ENCODE data around the gene DHTKD1. TPM values are rescaled to one million over a fixed set of nuclear protein-coding genes. Genes with fewer than 3 reads are reported as not detected.

DHTKD1 gene, protein sequence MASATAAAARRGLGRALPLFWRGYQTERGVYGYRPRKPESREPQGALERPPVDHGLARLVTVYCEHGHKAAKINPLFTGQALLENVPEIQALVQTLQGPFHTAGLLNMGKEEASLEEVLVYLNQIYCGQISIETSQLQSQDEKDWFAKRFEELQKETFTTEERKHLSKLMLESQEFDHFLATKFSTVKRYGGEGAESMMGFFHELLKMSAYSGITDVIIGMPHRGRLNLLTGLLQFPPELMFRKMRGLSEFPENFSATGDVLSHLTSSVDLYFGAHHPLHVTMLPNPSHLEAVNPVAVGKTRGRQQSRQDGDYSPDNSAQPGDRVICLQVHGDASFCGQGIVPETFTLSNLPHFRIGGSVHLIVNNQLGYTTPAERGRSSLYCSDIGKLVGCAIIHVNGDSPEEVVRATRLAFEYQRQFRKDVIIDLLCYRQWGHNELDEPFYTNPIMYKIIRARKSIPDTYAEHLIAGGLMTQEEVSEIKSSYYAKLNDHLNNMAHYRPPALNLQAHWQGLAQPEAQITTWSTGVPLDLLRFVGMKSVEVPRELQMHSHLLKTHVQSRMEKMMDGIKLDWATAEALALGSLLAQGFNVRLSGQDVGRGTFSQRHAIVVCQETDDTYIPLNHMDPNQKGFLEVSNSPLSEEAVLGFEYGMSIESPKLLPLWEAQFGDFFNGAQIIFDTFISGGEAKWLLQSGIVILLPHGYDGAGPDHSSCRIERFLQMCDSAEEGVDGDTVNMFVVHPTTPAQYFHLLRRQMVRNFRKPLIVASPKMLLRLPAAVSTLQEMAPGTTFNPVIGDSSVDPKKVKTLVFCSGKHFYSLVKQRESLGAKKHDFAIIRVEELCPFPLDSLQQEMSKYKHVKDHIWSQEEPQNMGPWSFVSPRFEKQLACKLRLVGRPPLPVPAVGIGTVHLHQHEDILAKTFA
- 10 to 100 TPM; 33.4 to 59.2 TPM for total RNA-seq

DNA sequence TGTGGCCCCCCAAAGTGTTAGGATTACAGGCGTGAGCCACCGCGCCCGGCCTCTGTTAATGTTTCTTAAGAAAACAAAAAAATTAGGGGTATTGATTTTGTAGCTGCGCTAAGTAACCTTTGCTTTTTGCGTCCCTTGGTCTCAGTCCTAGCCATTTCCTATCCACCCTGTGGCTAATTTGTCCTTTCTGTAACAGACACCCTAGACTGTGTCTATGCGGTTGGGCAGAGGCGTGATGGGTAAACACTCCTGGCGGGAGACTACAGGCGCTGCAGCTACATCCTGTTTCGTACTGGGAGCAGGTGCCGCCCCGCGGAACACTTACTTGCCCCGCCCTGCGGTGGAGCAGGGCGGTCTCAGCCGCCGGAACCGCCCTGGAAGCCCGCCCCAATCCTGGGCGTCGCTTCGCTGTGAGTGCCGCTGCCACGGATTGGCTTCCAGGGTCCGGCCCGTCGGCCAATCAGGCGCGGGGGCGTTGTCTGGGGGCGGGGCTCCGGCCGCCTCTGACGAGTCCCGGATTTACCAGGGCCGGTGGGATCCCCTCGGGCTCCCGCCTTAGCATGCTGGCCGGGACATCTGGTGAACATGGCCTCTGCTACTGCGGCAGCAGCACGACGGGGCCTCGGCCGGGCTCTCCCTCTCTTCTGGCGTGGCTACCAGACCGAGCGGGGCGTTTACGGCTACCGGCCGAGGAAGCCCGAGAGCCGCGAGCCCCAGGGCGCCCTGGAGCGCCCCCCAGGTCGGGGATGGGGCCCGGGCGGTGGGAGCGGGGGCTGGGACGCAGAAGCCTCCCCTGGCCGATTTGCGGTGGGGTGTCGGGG, at the start of gene DHTKD1:
TSS of gene DHTKD1 (plus strand) at position 506 of the 821 bp plus-strand sequence. CDS start at position 586, 80 bp downstream.
- Histone ChIP-seq H3K27ac (peak within 1 kb of the TSS; percentile 83 to 96), H3K4me3 (peak within 1 kb of the TSS; percentile 95 to 100), H3K36me3 (no peaks in the 10 kb centered on the region), H3K4me1 (replicated peaks) (no peaks in the 10 kb centered on the region), H3K27me3 (replicated peaks; ENCODE audit: insufficient read depth) (no peaks in the 10 kb centered on the region), H3K9me3 (no peaks in the 10 kb centered on the region)
- 6% methylated on average over 27 of the region's 66 CpGs for WGBS
- DNase-seq (ENCODE audit: low spot score), result peak; percentile 98
- TF ChIP-seq, protein P1, sequence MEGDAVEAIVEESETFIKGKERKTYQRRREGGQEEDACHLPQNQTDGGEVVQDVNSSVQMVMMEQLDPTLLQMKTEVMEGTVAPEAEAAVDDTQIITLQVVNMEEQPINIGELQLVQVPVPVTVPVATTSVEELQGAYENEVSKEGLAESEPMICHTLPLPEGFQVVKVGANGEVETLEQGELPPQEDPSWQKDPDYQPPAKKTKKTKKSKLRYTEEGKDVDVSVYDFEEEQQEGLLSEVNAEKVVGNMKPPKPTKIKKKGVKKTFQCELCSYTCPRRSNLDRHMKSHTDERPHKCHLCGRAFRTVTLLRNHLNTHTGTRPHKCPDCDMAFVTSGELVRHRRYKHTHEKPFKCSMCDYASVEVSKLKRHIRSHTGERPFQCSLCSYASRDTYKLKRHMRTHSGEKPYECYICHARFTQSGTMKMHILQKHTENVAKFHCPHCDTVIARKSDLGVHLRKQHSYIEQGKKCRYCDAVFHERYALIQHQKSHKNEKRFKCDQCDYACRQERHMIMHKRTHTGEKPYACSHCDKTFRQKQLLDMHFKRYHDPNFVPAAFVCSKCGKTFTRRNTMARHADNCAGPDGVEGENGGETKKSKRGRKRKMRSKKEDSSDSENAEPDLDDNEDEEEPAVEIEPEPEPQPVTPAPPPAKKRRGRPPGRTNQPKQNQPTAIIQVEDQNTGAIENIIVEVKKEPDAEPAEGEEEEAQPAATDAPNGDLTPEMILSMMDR (IDR thresholded peaks at IDR 0.05), result peak in 2 of 4 experiments; percentile 72 to 76
- peak; percentile 98 for TF ChIP-seq POLR2AphosphoS5 (IDR thresholded peaks at IDR 0.05)
- TF ChIP-seq POLR2A (IDR thresholded peaks at IDR 0.05), result peak; percentile 66
- intact Hi-C loops (cut with DNase I), result loop anchor here (2.0 kb wide), 1 partner anchor 26 kb away; the partner anchor contains the start of gene UPF2

DNA sequence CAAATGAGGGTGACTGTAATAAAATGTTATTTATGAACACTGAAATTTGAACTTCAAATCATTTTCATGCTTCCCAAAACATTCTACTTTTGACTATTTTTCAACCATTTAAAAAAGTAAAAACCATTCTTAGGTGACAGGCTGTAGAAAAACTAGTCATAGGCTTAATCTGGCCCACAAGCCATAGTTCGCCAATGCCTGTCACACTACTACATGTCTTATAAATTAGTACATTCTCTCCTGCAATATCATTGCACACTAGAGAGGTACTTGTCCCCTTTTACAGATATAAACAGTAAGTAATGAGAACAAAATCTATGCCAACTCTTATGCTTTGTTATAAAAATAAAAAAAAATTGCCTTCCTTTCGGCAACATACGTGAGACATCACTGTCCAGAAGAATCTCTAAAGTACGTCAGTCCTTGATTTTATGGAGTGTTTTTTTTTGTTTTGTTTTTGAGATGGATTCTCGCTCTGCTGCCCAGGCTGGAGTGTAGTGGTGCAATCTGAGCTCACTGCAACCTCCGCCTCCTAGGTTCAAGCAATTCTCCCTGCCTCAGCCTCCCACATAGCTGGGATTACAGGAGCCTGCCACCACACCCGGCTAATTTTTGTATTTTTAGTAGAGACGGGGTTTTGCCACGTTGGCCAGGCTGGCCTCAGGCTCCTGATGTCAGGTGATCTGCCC, 49.3 kb upstream of the DHTKD1 start:
- Histone ChIP-seq H3K9me3 (no peaks in the 10 kb centered on the region), H3K4me1 (replicated peaks) (no peaks in the 10 kb centered on the region), H3K36me3 (no peaks in the 10 kb centered on the region), H3K27me3 (replicated peaks; ENCODE audit: insufficient read depth) (no peaks in the 10 kb centered on the region), H3K4me3 (no peak overlapping the region), H3K27ac (peak overlapping the region in 1 of 2 donors; percentile 12)
- no peak for DNase-seq (ENCODE audit: low spot score)
- no peak for TF ChIP-seq POLR2A (IDR thresholded peaks at IDR 0.05)
- TF ChIP-seq, protein P1 (IDR thresholded peaks at IDR 0.05), result no peak
- TF ChIP-seq POLR2AphosphoS5 (IDR thresholded peaks at IDR 0.05), result no peak
- intact Hi-C loops (cut with DNase I), result no loop called here
- WGBS, result 59% methylated on average over 9 of the region's 9 CpGs

DNA sequence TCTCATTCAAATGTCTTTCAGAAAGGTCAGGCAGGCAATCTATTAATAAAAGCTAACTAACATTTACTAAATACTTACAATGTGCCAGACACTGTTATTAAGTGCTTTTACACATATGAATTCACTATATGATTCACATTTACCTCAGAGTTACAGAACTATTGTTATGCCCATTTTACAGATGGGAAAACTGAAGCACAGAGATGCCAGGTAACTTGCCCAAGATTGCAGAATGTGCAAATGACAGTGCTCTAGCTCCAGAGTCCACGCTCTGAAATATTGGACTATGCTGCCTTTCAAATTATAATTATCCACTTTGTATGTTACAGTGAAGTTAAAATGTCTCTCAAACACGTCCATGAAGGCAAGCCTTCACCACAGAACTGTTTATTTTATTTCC, 48.2 kb upstream of the DHTKD1 start:
- intact Hi-C loops (cut with DNase I), result no loop called here
- no peaks in the 10 kb centered on the region for H3K36me3 ChIP-seq
- no peak for TF ChIP-seq POLR2A (IDR thresholded peaks at IDR 0.05)
- no peak for TF ChIP-seq POLR2AphosphoS5 (IDR thresholded peaks at IDR 0.05)
- TF ChIP-seq, protein P1 (IDR thresholded peaks at IDR 0.05), result no peak
- no peak overlapping the region for H3K4me3 ChIP-seq
- no peaks in the 10 kb centered on the region for H3K27me3 ChIP-seq (replicated peaks; ENCODE audit: insufficient read depth)
- H3K9me3 ChIP-seq, result no peaks in the 10 kb centered on the region
- H3K4me1 ChIP-seq (replicated peaks), result no peaks in the 10 kb centered on the region
- H3K27ac ChIP-seq, result no peak overlapping the region
- 89% methylated on average over 2 of the region's 2 CpGs for WGBS
- DNase-seq (ENCODE audit: low spot score), result no peak

DNA sequence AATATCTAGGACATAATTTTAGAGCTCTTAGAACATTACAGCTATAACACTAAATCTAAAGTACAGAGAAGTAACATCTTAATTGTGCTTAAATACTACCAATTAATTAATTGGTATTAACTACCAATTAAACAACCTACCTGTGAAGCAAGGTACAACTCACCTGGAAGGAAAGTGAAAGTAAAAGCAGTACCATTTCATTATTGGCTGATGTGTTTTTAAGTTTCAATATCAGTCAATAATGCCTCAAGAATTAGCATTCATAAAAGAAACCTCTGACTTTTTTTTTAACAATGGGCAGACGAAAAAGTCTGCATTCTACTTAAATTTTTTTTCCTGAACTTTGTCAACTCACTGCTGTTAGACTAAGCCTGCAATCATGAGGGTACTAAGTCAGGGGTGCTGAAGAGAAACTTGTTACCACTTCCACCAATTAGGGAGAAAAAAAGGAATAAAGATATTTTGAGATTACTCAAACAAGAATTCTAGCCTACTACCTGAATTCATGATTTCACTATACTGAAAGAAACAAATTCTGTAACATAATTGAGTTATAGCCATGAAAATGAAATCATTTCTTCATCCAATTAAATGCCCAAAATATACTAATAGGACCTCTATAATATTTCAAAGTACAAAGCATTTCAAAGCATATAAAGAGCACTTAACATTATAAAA, 46.0 kb upstream of the DHTKD1 start:
- no peaks in the 10 kb centered on the region for H3K4me1 ChIP-seq (replicated peaks)
- intact Hi-C loops (cut with DNase I), result no loop called here
- no peak overlapping the region for H3K27ac ChIP-seq
- no peak for DNase-seq (ENCODE audit: low spot score)
- 58% methylated on average over 1 of the region's 1 CpG for WGBS
- no peaks in the 10 kb centered on the region for H3K36me3 ChIP-seq
- H3K4me3 ChIP-seq, result no peak overlapping the region
- TF ChIP-seq POLR2AphosphoS5 (IDR thresholded peaks at IDR 0.05) (no peak), POLR2A (IDR thresholded peaks at IDR 0.05) (no peak)
- TF ChIP-seq, protein P1 (IDR thresholded peaks at IDR 0.05), result no peak
- H3K27me3 ChIP-seq (replicated peaks; ENCODE audit: insufficient read depth), result no peaks in the 10 kb centered on the region
- no peaks in the 10 kb centered on the region for H3K9me3 ChIP-seq
